K562 (cell line): ENCODE results near the gene CHCHD10. TPM values are rescaled to one million over a fixed set of nuclear protein-coding genes. Genes with fewer than 3 reads are reported as not detected.

ENCODE experiments used
- ATAC-seq: fragments of 200-7000 bp; cut with Tn5 transposase; 3 replicates; pipeline ENCODE4 v1.9.1; 2020; ENCODE audit warnings: moderate library complexity
- BruUV-seq: library from RNA; stranded (reverse); fragments of 400-500 nt; replicated peaks from 2 replicates; lab custom pipeline; 2021; lab: Mats Ljungman, UMichigan
- CTCF ChIA-PET: fragments of 300-600 bp; formaldehyde crosslinking; extraction: SDS; loops from one replicate; lab custom pipeline; 2021; ENCODE audit warnings: low intra/inter-chr PET ratio; lab: Yijun Ruan, JAX
- POLR2A ChIA-PET: fragments of 300-600, 350-650 bp; sonication (Branson Sonifier 250); formaldehyde crosslinking; extraction: SDS; loops from one replicate; lab custom pipeline; 2021; ENCODE audit warnings: antibody characterized with exemption, inconsistent platforms; lab: Yijun Ruan, JAX
- DNase-seq, 4 experiments: peaks; one replicate each; pipeline versions ENCODE4 v3.0.0 to v3.0.0-alpha.2; 2011 to 2018; ENCODE audit warnings: low spot score in 3 of 4, mixed read lengths in 3 of 4; ENCODE audit errors: extremely low read depth in 1 of 4
- FAIRE-seq: peaks from 2 replicates; lab custom pipeline; 2011; peaks lifted over from hg19 to GRCh38; lab: Jason Lieb, UNC
- H2AFZ ChIP-seq: 2 replicates; pipeline ENCODE4 v1.6.0; 2011; ENCODE audit warnings: low read depth, low read length, control low read depth, inconsistent platforms
- H3K27ac ChIP-seq: fragments of 200-600 bp; 3 replicates; pipeline ENCODE4 v1.8.0; 2011; ENCODE audit warnings: low read depth, mild to moderate bottlenecking, control low read depth, inconsistent platforms, low read length, moderate library complexity, mixed read lengths; ENCODE audit errors: extremely low read depth
- H3K27me3 ChIP-seq, 2 experiments: fragments of 300-600 bp in 1 of 2; 2 replicates in 1 of 2; 3 replicates in 1 of 2; pipeline versions ENCODE4 v1.6.0 to v1.8.0; 2011; ENCODE audit warnings: inconsistent platforms in 2 of 2, low read length in 2 of 2, mild to moderate bottlenecking in 1 of 2, mixed read lengths in 1 of 2, moderate library complexity in 1 of 2; ENCODE audit not compliant: control insufficient read depth in 2 of 2, insufficient read depth in 2 of 2
- H3K36me3 ChIP-seq: fragments of 300-600 bp; 3 replicates; pipeline ENCODE4 v1.8.0; 2011; ENCODE audit warnings: mild to moderate bottlenecking, low read length, inconsistent platforms; ENCODE audit not compliant: control insufficient read depth, insufficient read depth
- H3K4me1 ChIP-seq, 2 experiments: fragments of 200-600 bp in 1 of 2; replicated peaks in 1 of 2; 2 replicates in 1 of 2; 3 replicates in 1 of 2; pipeline versions ENCODE4 v1.5.1 to v1.8.0; 2011; ENCODE audit warnings: inconsistent platforms in 2 of 2, low read length in 2 of 2, mild to moderate bottlenecking in 1 of 2, mixed read lengths in 1 of 2, moderate library complexity in 1 of 2; ENCODE audit not compliant: control insufficient read depth in 2 of 2, insufficient read depth in 2 of 2
- H3K4me2 ChIP-seq: 2 replicates; pipeline ENCODE4 v1.6.1; 2011; ENCODE audit warnings: low read length, control low read depth, inconsistent platforms, mixed read lengths; ENCODE audit not compliant: insufficient read depth
- H3K4me3 ChIP-seq: fragments of 200-600 bp; sonication (generic), shearing (Covaris generic); 2 replicates; pipeline ENCODE4 v1.5.1; 2016; ENCODE audit warnings: control low read depth, inconsistent platforms
- H3K79me2 ChIP-seq: fragments of 200-600 bp; 3 replicates; pipeline ENCODE4 v1.8.0; 2011; ENCODE audit warnings: low read length, inconsistent platforms; ENCODE audit not compliant: control insufficient read depth, insufficient read depth
- H3K9ac ChIP-seq, 2 experiments: 2 replicates each; pipeline versions ENCODE4 v1.6.0 to v1.6.1; 2011; ENCODE audit warnings: low read depth in 2 of 2, low read length in 2 of 2, control low read depth in 1 of 2, inconsistent platforms in 1 of 2, mild to moderate bottlenecking in 1 of 2, mixed read lengths in 1 of 2; ENCODE audit not compliant: insufficient read depth in 1 of 2
- H3K9me1 ChIP-seq: one replicate; pipeline ENCODE4 v1.6.0; 2011; ENCODE audit warnings: inconsistent platforms, mild to moderate bottlenecking, low read length, moderate library complexity; ENCODE audit not compliant: control insufficient read depth, insufficient read depth
- H3K9me3 ChIP-seq: replicated peaks from 2 replicates; pipeline ENCODE4 v1.5.1; 2011; ENCODE audit warnings: low read depth, low read length, inconsistent platforms; ENCODE audit not compliant: control insufficient read depth, insufficient read depth
- H4K20me1 ChIP-seq: replicated peaks from 2 replicates; pipeline ENCODE4 v1.6.1; 2011; ENCODE audit warnings: low read length, inconsistent platforms, mixed read lengths; ENCODE audit not compliant: control insufficient read depth, insufficient read depth
- POLR2A ChIP-seq: fragments of 450-650 bp; conservative IDR thresholded peaks from 2 replicates; pipeline ENCODE4 v1.6.1; 2016
- UBTF ChIP-seq, 2 experiments: IDR thresholded peaks; 2 replicates each; pipeline ENCODE4 v1.6.1; 2012; ENCODE audit warnings: improper control_type of control experiment in 2 of 2, low read depth in 2 of 2, low read length in 2 of 2, borderline replicate concordance in 1 of 2
- WGBS: fragments of 100-300 bp; shearing (Covaris generic); methylation state at CpG from one replicate; pipeline ENCODE4 v1.1.6; 2016; ENCODE audit warnings: low coverage, mixed read lengths; ENCODE audit not compliant: insufficient coverage; ENCODE audit errors: missing lambda C conversion rate; 5-methylcytosine and 5-hydroxymethylcytosine counted together
- in situ Hi-C: fragments of 300-500 bp; cut with MboI; formaldehyde crosslinking; loops from 4 replicates; pipeline ENCODE4 v1.15.0; 2018; ENCODE audit warnings: inconsistent platforms, mixed read lengths
- intact Hi-C: fragments of 100-400 bp; cut with micrococcal nuclease; formaldehyde crosslinking; loops from 2 replicates; pipeline ENCODE4 v1.14.2; 2022
- polyA plus RNA-seq, 8 experiments: library from polyadenylated mRNA; depleted of rRNA in 4 of 8; stranded (reverse) in 5 of 8; unstranded in 3 of 8; fragments of >200 nt; fragmentation: Nextera tagmentation in 2 of 8; fragmentation: Illumina TruSeq in 1 of 8; extraction: Ambion mirVana in 2 of 8; extraction: Trizol in 1 of 8; gene quantifications; 2 replicates each; pipeline versions ENCODE4 v1.2.1 to v1.2.3, GENCODE V29; 2011 to 2014; ENCODE audit warnings: inconsistent platforms in 1 of 8, missing spikeins in 1 of 8
- total RNA-seq, 7 experiments: library from RNA; depleted of rRNA in 6 of 7; stranded (reverse); fragments of >200 nt in 6 of 7; fragmentation: Illumina TruSeq in 2 of 7; extraction: Trizol in 2 of 7; gene quantifications; 2 replicates each; pipeline versions ENCODE4 v1.2.1 to v1.2.3, GENCODE V29; 2011 to 2021; ENCODE audit warnings: low replicate concordance in 1 of 7

Gene CHCHD10
- total and polyA plus RNA-seq, 9 of the 15 experiments (the other 6 are each of a cell fraction or from before 2014, with no cell fraction given) = 15.2 to 292 (median 102) TPM

GRCh38 chr22:23801886-23802377 is 34.2 kb upstream of the CHCHD10 start:
- TF ChIP-seq POLR2A = 0 out of 2 replicates have a peak, but pooled peaks have one; percentile 26
- no peak for TF ChIP-seq UBTF (IDR thresholded peaks at IDR 0.05; ENCODE audit: borderline replicate concordance in 1 of 2, low read depth in 2 of 2, low read length in 2 of 2)
- FAIRE-seq = no peak
- no peak overlapping the region for H3K27ac ChIP-seq
- H2AFZ ChIP-seq = no peak overlapping the region
- H3K9me3 ChIP-seq = no peaks in the 10 kb centered on the region
- H3K4me1 ChIP-seq = no peaks in the 10 kb centered on the region; a peak in 1 of 5 replicates
- H3K9me1 ChIP-seq = no peaks in the 10 kb centered on the region
- in situ Hi-C loops = no loop called here
- H3K9ac ChIP-seq = no peak overlapping the region; a peak in 1 of 4 replicates
- H3K79me2 ChIP-seq = no peaks in the 10 kb centered on the region
- H4K20me1 ChIP-seq = no peaks in the 10 kb centered on the region
- H3K4me3 ChIP-seq = no peak overlapping the region
- WGBS = 92% methylated on average over 2 of the region's 8 CpGs
- no TSS peak for BruUV-seq
- intact Hi-C loops = no loop called here
- ChIA-PET POLR2A (interaction anchor here (0.7 kb wide), 1 partner anchor 21 kb away, joined by 3 read pairs; no protein-coding TSS in a partner anchor), CTCF (no interaction called here)
- H3K4me2 ChIP-seq = no peak overlapping the region
- H3K36me3 ChIP-seq = peaks cover 65% of the 10 kb centered on the region; the same call in 2 of the 3 replicates
- no peak for DNase-seq
- ATAC-seq = no peak
- H3K27me3 ChIP-seq = no peaks in the 10 kb centered on the region
